Fibroblast of lung (primary cell): Measurements from ENCODE around the gene CALD1.

Source experiments
- CTCF ChIP-seq, 2 donors: IDR thresholded peaks in 1 of 2; conservative IDR thresholded peaks in 1 of 2; 1 replicate in 1 of 2; 2 replicates in 1 of 2; pipeline ENCODE4 v1.5.1; 2011 to 2012; ENCODE audit warnings: low read length in 2 of 2, control low read depth in 1 of 2, inconsistent platforms in 1 of 2, low read depth in 1 of 2, mild to moderate bottlenecking in 1 of 2
- EZH2 ChIP-seq: IDR thresholded peaks from 2 replicates; pipeline ENCODE4 v1.5.1; 2012; ENCODE audit warnings: low read length, control low read depth, mild to moderate bottlenecking; ENCODE audit errors: missing control alignments

- TF ChIP-seq CTCF (conservative IDR thresholded peaks at IDR 0.05 in 1 of 2, IDR thresholded peaks at IDR 0.05 in 1 of 2; ENCODE audit: low read depth in 1 of 2, low read length in 2 of 2) (no peak), EZH2 (no peak)
Observed at GRCh38 chr7:134927076-134927475, 147.6 kb downstream of the CALD1 start.
